HepG2 (cell line): ENCODE data around the gene NDUFAF5. TPM values are rescaled to one million over a fixed set of nuclear protein-coding genes. Genes with fewer than 3 reads are reported as not detected.
A peak's percentile ranks its signal among the peaks of the same experiment; 100 is the strongest.

Experiments
- NR2F1 ChIP-seq, 2 experiments: fragments of 450-650 bp in 1 of 2; formaldehyde crosslinking in 1 of 2; IDR thresholded peaks; 2 replicates each; pipeline versions ENCODE4 v1.5.0 to v1.6.1; 2016 to 2020; ENCODE audit warnings: mild to moderate bottlenecking in 1 of 2, missing compliant biosample characterization in 1 of 2, missing genetic modification reagents in 1 of 2, moderate library complexity in 1 of 2
- SP140L ChIP-seq: sonication (generic); formaldehyde crosslinking; IDR thresholded peaks from 2 replicates; pipeline ENCODE4 v1.4.0; 2020; ENCODE audit warnings: missing genetic modification reagents, borderline replicate concordance
- SPEN ChIP-seq: sonication (generic); formaldehyde crosslinking; IDR thresholded peaks from 2 replicates; pipeline ENCODE4 v1.5.1; 2020; ENCODE audit warnings: low read depth, mild to moderate bottlenecking, missing genetic modification reagents
- ZMYM4 ChIP-seq: sonication (generic); formaldehyde crosslinking; IDR thresholded peaks from 2 replicates; pipeline ENCODE4 v1.8.1; 2023; ENCODE audit warnings: mild to moderate bottlenecking, missing genetic modification reagents
- ZNF234 ChIP-seq: sonication (generic); formaldehyde crosslinking; conservative IDR thresholded peaks from 2 replicates; pipeline ENCODE4 v1.5.1; 2020; ENCODE audit warnings: mild to moderate bottlenecking, missing genetic modification reagents
- ZNF569 ChIP-seq: sonication (generic); formaldehyde crosslinking; IDR thresholded peaks from 2 replicates; pipeline ENCODE4 v1.5.0; 2020; ENCODE audit warnings: mild to moderate bottlenecking, missing genetic modification reagents, moderate library complexity, borderline replicate concordance
- polyA plus RNA-seq, 8 experiments: library from polyadenylated mRNA; depleted of rRNA in 3 of 8; stranded (reverse) in 7 of 8; unstranded in 1 of 8; fragments of >200 nt; fragmentation: Illumina TruSeq in 4 of 8; extraction: Trizol in 4 of 8; gene quantifications; 2 replicates each; pipeline versions ENCODE4 v1.2.1 to v1.2.3, GENCODE V29; 2011 to 2016; ENCODE audit warnings: low read depth in 4 of 8, missing spikeins in 1 of 8, mixed read lengths in 1 of 8; ENCODE audit not compliant: insufficient read depth in 1 of 8
- total RNA-seq, 5 experiments: library from RNA; depleted of rRNA; stranded (reverse); fragments of >200 nt; fragmentation: Illumina TruSeq; extraction: Trizol; gene quantifications; 2 replicates each; pipeline ENCODE4 v1.2.3, GENCODE V29; 2016; ENCODE audit warnings: low read depth in 1 of 5
- TF ChIP-seq, protein P1 (sequence below): sonication (generic); formaldehyde crosslinking; IDR thresholded peaks from 2 replicates; pipeline ENCODE4 v1.5.1; 2020; ENCODE audit warnings: mild to moderate bottlenecking, missing genetic modification reagents, moderate library complexity
- TF ChIP-seq, protein P2 (sequence below): sonication (generic); formaldehyde crosslinking; IDR thresholded peaks from 2 replicates; pipeline ENCODE4 v1.4.0; 2020; ENCODE audit warnings: missing genetic modification reagents
- TF ChIP-seq, protein P3 (sequence below), 2 experiments: IDR thresholded peaks; 2 replicates each; pipeline ENCODE4 v1.6.1; 2011 to 2012; ENCODE audit warnings: low read length in 2 of 2, borderline replicate concordance in 1 of 2, low read depth in 1 of 2, mild to moderate bottlenecking in 1 of 2, moderate library complexity in 1 of 2
- TF ChIP-seq, protein P4 (sequence below): sonication (generic); formaldehyde crosslinking; IDR thresholded peaks from 2 replicates; pipeline ENCODE4 v1.4.0; 2020; ENCODE audit warnings: missing genetic modification reagents, borderline replicate concordance
- TF ChIP-seq, protein P5 (sequence below): sonication (generic); formaldehyde crosslinking; IDR thresholded peaks from 2 replicates; pipeline ENCODE4 v1.4.0; 2020; ENCODE audit warnings: mild to moderate bottlenecking, low read depth, missing genetic modification reagents
- TF ChIP-seq, protein P6 (sequence below): sonication (generic); formaldehyde crosslinking; IDR thresholded peaks from 2 replicates; pipeline ENCODE4 v1.4.0; 2020; ENCODE audit warnings: missing genetic modification reagents

The NDUFAF5 gene
- total and polyA plus RNA-seq, 2 of the 13 experiments (the other 11 are each of a cell fraction or from before 2014, with no cell fraction given), result 23.1 to 66.7 TPM

DNA sequence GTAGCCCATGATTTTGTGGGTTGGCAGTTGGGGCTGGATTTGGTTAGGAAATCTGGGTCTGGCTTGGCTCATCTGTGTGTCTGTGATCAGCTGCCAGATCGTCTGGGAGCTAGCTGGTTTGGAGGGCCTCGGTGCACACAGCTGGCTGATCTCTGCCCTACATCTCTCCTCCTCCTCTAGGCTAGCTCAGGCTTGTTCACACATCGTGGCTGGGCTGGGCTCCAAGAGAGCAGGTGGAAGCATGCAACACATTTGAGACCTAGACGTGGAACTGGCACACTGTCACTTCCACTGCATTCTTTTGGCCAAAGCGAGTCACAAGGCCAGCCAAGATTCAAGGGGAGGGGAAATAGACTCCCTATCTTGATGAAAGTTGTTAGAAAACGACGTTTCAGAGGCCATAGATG lies 15.9 kb downstream of the NDUFAF5 start (continued):
- TF ChIP-seq, protein P1, sequence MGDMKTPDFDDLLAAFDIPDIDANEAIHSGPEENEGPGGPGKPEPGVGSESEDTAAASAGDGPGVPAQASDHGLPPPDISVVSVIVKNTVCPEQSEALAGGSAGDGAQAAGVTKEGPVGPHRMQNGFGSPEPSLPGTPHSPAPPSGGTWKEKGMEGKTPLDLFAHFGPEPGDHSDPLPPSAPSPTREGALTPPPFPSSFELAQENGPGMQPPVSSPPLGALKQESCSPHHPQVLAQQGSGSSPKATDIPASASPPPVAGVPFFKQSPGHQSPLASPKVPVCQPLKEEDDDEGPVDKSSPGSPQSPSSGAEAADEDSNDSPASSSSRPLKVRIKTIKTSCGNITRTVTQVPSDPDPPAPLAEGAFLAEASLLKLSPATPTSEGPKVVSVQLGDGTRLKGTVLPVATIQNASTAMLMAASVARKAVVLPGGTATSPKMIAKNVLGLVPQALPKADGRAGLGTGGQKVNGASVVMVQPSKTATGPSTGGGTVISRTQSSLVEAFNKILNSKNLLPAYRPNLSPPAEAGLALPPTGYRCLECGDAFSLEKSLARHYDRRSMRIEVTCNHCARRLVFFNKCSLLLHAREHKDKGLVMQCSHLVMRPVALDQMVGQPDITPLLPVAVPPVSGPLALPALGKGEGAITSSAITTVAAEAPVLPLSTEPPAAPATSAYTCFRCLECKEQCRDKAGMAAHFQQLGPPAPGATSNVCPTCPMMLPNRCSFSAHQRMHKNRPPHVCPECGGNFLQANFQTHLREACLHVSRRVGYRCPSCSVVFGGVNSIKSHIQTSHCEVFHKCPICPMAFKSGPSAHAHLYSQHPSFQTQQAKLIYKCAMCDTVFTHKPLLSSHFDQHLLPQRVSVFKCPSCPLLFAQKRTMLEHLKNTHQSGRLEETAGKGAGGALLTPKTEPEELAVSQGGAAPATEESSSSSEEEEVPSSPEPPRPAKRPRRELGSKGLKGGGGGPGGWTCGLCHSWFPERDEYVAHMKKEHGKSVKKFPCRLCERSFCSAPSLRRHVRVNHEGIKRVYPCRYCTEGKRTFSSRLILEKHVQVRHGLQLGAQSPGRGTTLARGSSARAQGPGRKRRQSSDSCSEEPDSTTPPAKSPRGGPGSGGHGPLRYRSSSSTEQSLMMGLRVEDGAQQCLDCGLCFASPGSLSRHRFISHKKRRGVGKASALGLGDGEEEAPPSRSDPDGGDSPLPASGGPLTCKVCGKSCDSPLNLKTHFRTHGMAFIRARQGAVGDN (CRISPR knock-in tag), result peak; percentile 94
- TF ChIP-seq, protein P2, sequence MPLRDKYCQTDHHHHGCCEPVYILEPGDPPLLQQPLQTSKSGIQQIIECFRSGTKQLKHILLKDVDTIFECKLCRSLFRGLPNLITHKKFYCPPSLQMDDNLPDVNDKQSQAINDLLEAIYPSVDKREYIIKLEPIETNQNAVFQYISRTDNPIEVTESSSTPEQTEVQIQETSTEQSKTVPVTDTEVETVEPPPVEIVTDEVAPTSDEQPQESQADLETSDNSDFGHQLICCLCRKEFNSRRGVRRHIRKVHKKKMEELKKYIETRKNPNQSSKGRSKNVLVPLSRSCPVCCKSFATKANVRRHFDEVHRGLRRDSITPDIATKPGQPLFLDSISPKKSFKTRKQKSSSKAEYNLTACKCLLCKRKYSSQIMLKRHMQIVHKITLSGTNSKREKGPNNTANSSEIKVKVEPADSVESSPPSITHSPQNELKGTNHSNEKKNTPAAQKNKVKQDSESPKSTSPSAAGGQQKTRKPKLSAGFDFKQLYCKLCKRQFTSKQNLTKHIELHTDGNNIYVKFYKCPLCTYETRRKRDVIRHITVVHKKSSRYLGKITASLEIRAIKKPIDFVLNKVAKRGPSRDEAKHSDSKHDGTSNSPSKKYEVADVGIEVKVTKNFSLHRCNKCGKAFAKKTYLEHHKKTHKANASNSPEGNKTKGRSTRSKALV (CRISPR knock-in tag), result no peak
- TF ChIP-seq, protein P3, sequence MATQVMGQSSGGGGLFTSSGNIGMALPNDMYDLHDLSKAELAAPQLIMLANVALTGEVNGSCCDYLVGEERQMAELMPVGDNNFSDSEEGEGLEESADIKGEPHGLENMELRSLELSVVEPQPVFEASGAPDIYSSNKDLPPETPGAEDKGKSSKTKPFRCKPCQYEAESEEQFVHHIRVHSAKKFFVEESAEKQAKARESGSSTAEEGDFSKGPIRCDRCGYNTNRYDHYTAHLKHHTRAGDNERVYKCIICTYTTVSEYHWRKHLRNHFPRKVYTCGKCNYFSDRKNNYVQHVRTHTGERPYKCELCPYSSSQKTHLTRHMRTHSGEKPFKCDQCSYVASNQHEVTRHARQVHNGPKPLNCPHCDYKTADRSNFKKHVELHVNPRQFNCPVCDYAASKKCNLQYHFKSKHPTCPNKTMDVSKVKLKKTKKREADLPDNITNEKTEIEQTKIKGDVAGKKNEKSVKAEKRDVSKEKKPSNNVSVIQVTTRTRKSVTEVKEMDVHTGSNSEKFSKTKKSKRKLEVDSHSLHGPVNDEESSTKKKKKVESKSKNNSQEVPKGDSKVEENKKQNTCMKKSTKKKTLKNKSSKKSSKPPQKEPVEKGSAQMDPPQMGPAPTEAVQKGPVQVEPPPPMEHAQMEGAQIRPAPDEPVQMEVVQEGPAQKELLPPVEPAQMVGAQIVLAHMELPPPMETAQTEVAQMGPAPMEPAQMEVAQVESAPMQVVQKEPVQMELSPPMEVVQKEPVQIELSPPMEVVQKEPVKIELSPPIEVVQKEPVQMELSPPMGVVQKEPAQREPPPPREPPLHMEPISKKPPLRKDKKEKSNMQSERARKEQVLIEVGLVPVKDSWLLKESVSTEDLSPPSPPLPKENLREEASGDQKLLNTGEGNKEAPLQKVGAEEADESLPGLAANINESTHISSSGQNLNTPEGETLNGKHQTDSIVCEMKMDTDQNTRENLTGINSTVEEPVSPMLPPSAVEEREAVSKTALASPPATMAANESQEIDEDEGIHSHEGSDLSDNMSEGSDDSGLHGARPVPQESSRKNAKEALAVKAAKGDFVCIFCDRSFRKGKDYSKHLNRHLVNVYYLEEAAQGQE (IDR thresholded peaks at IDR 0.05; ENCODE audit: borderline replicate concordance in 1 of 2, low read depth in 1 of 2, low read length in 2 of 2), result no peak
- no peak for TF ChIP-seq ZNF569
- TF ChIP-seq NR2F1 (CRISPR knock-in tag; IDR thresholded peaks at IDR 0.05), result no peak
- TF ChIP-seq, protein P4, sequence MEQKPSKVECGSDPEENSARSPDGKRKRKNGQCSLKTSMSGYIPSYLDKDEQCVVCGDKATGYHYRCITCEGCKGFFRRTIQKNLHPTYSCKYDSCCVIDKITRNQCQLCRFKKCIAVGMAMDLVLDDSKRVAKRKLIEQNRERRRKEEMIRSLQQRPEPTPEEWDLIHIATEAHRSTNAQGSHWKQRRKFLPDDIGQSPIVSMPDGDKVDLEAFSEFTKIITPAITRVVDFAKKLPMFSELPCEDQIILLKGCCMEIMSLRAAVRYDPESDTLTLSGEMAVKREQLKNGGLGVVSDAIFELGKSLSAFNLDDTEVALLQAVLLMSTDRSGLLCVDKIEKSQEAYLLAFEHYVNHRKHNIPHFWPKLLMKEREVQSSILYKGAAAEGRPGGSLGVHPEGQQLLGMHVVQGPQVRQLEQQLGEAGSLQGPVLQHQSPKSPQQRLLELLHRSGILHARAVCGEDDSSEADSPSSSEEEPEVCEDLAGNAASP (CRISPR knock-in tag), result peak; percentile 33; the same call in 1 of the 2 replicates
- TF ChIP-seq, protein P5, sequence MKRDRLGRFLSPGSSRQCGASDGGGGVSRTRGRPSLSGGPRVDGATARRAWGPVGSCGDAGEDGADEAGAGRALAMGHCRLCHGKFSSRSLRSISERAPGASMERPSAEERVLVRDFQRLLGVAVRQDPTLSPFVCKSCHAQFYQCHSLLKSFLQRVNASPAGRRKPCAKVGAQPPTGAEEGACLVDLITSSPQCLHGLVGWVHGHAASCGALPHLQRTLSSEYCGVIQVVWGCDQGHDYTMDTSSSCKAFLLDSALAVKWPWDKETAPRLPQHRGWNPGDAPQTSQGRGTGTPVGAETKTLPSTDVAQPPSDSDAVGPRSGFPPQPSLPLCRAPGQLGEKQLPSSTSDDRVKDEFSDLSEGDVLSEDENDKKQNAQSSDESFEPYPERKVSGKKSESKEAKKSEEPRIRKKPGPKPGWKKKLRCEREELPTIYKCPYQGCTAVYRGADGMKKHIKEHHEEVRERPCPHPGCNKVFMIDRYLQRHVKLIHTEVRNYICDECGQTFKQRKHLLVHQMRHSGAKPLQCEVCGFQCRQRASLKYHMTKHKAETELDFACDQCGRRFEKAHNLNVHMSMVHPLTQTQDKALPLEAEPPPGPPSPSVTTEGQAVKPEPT (CRISPR knock-in tag), result 0 out of 2 replicates have a peak, but pooled peaks have one; percentile 64
- TF ChIP-seq, protein P6, sequence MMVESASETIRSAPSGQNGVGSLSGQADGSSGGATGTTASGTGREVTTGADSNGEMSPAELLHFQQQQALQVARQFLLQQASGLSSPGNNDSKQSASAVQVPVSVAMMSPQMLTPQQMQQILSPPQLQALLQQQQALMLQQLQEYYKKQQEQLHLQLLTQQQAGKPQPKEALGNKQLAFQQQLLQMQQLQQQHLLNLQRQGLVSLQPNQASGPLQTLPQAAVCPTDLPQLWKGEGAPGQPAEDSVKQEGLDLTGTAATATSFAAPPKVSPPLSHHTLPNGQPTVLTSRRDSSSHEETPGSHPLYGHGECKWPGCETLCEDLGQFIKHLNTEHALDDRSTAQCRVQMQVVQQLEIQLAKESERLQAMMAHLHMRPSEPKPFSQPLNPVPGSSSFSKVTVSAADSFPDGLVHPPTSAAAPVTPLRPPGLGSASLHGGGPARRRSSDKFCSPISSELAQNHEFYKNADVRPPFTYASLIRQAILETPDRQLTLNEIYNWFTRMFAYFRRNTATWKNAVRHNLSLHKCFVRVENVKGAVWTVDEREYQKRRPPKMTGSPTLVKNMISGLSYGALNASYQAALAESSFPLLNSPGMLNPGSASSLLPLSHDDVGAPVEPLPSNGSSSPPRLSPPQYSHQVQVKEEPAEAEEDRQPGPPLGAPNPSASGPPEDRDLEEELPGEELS (CRISPR knock-in tag), result peak; percentile 45; the same call in 1 of the 2 replicates
- peak; percentile 79; the same call in 1 of the 2 replicates for TF ChIP-seq SPEN
- TF ChIP-seq ZMYM4 (CRISPR knock-in tag), result peak; percentile 89
- no peak for TF ChIP-seq ZNF234
- no peak for TF ChIP-seq SP140L (CRISPR knock-in tag)
